Loucy (cell line): ENCODE measurements around the gene LYSET.
"Not testable (repeated sequence)": the region's sequence is repeated elsewhere in the genome, so short reads cannot be mapped to it uniquely, and the experiment has no call there.

Experiments
- CTCF ChIP-seq: fragments of 200-600 bp; sonication (generic); conservative IDR thresholded peaks from 2 replicates; pipeline ENCODE4 v1.5.1; 2014; ENCODE audit warnings: mild to moderate bottlenecking, antibody characterized with exemption, low read length
- EZH2phosphoT487 ChIP-seq: fragments of 200-600 bp; IDR thresholded peaks from 2 replicates; pipeline ENCODE4 v1.6.1; 2018; ENCODE audit warnings: antibody characterized with exemption, mild to moderate bottlenecking, moderate library complexity, borderline replicate concordance

DNA sequence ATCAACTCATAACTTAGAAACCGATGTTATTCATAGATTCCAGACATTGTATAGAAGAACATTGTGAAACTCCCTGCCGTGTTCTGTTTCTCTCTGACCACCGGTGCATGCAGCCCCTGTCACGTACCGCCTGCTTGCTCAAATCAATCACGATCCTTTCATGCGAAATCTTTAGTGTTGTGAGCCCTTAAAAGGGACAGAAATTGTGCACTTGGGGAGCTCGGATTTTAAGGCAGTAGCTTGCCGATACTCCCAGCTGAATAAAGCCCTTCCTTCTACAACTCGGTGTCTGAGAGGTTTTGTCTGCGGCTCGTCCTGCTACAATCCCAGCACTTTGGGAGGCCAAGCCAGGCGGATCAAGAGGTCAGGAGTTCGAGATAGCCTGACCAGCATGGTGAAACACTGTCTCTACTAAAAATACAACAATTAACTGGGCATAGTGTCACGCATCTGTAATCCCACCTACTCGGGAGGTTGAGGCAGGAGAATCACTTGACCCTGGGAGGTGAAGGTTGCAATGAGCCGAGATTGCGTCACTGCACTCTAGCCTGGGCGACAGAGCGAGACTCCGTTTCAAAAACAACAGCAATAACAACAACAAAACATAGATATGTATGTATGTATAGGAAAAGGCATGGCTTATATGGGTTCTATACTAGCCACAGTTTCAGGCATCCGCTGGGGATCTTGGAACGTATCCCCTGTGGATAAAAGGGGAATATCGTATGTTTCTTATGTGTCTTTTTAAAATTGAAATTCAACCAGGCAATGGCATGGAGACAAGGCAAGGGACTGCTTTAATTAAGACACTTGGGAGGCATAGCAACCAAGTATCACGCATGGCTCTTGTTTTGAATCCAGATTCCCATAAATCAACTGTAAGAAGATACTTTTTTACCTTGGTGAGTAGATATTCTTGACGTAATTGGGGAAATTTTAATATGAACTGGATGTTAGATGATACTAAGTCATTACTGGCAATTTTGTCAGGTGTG is 19.5 kb upstream of the LYSET start:
- TF ChIP-seq CTCF, EZH2phosphoT487: not testable (repeated sequence)
